HG03565 (cell line): Measurements from ENCODE around the gene AQP10.
"Not testable (repeated sequence)": the region's sequence is repeated elsewhere in the genome, so short reads cannot be mapped to it uniquely, and the experiment has no call there.

Source experiments
- ATAC-seq: cut with Tn5 transposase; IDR thresholded peaks from one replicate; pipeline ENCODE4 v1.9.1; 2021; ENCODE audit warnings: mild to moderate bottlenecking, moderate library complexity; ENCODE audit not compliant: unreplicated experiment

The AQP10 gene

DNA sequence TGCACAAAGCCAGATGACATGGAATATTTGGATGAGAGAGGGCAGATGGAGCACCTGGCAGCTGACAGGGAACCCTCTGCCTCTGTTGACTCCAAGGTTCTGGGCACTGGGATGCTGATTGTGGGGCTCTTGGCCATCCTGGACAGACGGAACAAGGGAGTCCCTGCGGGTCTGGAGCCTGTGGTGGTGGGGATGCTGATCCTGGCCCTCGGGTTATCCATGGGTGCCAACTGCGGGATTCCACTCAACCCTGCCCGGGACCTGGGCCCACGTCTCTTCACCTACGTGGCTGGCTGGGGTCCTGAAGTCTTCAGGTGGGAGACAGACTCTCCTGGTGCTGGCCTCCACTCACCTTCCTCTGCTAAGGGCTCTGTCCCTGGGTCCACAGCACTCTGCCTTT, 2.6 kb downstream of the AQP10 start:
- no peak for ATAC-seq

DNA sequence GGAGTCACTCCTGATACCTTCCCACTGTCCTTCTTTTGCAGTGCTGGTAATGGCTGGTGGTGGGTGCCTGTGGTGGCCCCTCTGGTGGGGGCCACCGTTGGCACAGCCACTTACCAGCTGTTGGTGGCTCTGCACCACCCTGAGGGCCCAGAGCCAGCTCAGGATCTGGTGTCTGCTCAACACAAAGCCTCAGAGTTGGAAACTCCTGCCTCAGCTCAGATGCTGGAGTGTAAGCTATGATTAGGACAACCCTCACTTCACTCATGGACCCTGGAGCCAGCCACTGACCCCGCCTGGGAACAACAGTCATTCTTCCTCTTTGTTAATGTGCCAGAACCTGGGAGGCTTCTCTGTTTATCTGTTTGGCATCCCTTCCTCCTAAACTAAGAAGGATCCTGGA, 3.3 kb downstream of the AQP10 start:
- no peak for ATAC-seq

- no peak for ATAC-seq
Measured at GRCh38 chr1:154324669-154325582, 4.0 kb downstream of the AQP10 start, which contains the start of gene ATP8B2. TSS of gene ATP8B2 (plus strand) at chr1:154325525. CDS start at chr1:154328142, 2,617 bp downstream.

- no peak for ATAC-seq
Measured at GRCh38 chr1:154325583-154326545, 5.0 kb downstream of the AQP10 start.

GRCh38 chr1:154326546-154327465, 5.9 kb downstream of the AQP10 start:
- ATAC-seq = no peak

DNA sequence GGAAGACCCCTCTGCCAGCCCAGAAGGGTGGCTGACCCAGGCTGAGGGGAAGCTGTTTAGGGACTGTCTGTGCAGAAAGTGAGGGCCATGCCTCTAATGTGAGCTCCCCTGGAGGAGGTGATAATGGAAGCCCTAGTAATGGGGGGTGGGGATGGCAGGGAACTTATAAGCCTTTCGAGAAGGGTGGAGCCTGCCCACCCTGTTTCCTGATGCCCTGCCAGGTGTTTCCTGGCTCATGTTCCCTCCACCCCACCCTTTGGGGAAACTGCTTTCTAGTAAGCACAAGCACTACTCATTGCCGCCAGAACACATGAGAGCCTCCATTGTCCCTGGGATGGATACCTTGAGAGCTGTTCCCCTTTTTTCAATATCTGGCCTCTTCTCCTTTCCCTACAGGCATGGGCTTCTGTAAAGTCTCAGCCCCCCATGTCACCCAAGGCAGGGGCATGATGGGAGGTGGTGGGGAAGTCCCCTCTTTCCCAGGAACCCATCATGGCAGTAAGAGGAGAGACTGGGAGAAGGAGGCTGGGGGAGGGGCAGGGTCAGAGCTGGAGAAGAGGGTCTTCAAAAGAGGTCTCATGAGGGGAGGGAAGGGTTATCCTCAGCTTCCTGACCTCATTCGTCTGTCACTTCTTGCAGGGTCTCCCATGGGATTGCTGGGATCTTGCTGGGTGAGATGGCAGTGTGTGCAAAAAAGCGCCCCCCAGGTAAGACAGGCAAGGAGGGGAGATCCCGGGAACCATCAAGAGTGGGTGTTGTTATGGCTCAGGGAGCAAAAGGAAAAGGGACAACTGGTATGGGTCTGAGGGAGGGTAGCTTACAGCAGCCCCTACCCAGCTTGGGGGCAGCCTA, 6.8 kb downstream of the AQP10 start:
- ATAC-seq = no peak

DNA sequence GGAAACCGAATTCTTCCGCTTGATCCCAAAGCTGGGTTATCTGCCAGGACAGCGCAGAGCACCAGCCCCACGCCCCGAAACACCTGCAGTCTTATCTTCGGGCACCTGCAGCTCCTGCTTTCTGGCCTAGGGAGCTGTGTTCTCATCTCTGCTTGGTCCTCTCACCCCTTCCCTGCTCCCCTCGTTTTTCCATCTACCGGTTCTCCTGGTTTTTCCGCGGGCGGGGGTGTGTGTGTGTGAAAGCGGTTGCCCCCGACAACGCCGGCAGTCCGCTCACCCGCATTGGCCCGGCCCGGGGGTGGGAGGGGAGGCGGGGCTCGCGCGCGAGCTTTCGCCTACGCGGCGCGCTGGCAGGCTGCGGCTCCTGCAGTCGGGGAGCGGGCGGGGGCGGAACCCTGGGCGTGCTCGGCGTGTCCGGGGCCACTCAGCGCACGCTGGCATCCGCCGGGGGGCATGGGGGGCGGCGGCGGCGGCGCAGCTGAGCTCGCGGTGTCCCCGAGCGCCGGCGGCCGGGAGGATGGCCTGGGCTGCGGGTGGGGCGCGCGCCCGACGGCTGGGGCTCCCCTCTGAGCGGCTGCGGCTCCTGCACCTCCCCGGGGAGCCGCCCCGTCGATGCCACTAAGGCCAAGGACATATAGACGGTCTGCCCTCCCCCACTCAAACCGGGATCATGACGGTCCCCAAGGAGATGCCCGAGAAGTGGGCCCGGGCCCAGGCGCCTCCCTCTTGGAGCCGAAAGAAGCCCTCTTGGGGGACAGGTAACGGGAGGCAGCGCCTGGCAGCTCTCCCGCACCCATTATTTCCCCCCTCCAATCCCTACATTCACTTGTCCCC, 7.6 kb downstream of the AQP10 start:
- ATAC-seq = no peak

GRCh38 chr1:154329152-154329521, 8.2 kb downstream of the AQP10 start:
- ATAC-seq = no peak

DNA sequence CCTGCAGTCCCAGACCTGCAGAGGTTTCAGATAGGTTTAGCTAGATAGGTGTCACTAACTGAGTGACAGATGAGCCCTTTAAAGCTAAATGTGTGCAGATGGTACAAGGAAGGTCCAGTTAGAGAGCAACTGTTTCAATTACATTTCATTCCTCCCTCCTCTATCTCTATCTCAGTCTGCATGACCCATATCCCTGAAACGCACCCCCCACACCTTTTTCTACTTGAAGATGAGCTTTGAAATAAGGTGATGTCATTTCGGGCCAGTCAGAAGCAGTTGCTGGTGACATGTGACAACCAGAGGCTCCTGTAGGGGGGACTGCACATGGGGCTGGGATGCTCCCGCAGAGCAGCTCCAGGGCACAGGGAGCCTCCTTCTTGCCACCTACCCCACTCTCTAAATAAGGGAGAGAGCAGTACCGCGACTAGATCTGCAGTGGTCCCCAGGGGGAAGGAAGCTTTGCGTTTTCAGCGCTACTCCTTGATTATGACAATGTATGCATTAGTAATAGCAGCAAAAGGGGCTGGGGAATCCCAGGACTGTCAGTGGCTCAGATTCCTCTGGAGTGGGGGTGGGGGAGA, 8.7 kb downstream of the AQP10 start:
- ATAC-seq = no peak

- no peak for ATAC-seq
Measured at GRCh38 chr1:154330669-154331068, 9.8 kb downstream of the AQP10 start.

DNA sequence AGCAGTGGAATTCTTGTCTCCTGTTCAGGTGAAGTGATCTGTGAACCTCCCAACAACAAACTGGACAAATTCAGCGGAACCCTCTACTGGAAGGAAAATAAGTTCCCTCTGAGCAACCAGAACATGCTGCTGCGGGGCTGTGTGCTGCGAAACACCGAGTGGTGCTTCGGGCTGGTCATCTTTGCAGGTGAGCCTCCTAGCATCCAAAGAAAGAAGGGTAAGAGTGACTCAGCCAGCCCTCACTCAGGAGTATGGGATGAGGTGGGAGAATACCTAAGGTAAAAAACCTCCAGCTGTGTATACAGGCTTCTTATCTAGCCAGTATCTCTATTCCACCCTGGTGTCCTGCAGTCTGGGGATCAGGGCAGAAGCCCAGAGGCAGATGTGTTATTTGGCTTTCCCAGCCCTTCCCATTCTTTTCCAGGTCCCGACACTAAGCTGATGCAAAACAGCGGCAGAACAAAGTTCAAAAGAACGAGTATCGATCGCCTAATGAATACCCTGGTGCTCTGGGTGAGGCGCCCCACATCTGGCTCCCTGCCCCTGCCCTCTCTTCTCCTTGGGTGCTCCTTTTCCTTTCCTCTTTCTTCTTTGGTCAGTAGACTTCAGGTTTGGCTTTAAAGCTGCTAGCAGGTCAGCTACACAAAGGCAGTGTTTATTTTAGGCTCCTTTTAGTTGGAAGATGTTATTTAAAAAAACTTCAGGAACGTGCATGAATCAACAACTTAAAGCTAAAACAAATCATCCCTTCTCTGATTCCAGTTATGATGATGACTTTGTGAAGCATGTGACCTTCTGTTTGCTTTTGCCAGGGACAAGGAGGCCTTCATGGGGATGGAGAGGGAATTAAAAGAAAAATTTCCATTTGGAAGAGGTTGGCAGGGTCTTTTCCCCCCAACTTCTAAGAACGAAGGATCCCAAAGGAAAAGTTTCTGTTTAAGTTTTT, 13.5 kb downstream of the AQP10 start:
- no peak for ATAC-seq

GRCh38 chr1:154335025-154335714, 14.3 kb downstream of the AQP10 start:
- ATAC-seq = no peak

GRCh38 chr1:154337253-154337894, 16.5 kb downstream of the AQP10 start:
- ATAC-seq = no peak

DNA sequence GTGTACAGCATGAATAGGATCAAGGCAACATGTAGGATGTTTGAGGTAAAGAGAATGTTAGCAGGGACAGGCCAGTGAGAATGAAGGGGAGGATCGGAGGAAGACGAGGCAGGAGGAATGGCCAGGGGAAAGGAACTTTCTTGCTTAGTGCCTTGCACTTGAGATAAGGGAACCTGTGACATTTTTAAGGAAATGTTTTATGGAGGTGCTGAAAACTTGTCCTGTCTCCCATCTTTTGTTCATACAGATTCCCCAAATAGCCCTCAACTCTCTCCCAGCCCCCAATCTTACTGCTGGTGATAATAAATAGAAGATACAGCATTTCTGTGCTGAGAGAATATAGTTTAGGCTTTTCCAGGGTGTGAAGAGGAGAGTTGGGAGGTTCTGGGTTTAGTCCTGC, 18.0 kb downstream of the AQP10 start:
- no peak for ATAC-seq

GRCh38 chr1:154341366-154341765, 20.5 kb downstream of the AQP10 start:
- ATAC-seq = not testable (repeated sequence)

DNA sequence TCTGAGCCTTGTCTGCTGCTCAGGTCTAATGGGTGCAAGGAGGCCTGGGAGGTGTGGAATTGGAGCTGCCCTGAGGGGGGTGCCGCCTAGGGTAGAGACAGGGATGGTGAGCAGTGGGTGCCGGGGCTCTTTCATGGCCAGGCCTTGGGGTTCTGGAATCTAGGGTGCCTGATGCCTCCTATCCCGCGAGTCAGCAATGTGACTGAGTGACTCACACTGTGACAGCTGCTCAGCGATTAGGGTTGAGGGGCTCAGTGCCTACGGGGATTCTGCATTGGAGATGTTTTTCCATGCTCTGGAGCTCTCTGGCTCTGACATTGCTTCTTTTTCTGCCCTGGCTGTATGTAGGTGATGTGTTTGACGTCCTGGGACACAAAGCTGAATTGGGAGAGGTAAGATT, 21.2 kb downstream of the AQP10 start:
- no peak for ATAC-seq
